ENCODE results near the gene GPC5. TPM values are rescaled to one million over a fixed set of nuclear protein-coding genes. Genes with fewer than 3 reads are reported as not detected.
A peak's percentile ranks its signal among the peaks of the same experiment; 100 is the strongest.

The GPC5 gene
- total and polyA plus RNA-seq, 2 of the 8 experiments (the other 6 are each of a cell fraction or from before 2014, with no cell fraction given): 0.20 to 0.39 TPM

DNA sequence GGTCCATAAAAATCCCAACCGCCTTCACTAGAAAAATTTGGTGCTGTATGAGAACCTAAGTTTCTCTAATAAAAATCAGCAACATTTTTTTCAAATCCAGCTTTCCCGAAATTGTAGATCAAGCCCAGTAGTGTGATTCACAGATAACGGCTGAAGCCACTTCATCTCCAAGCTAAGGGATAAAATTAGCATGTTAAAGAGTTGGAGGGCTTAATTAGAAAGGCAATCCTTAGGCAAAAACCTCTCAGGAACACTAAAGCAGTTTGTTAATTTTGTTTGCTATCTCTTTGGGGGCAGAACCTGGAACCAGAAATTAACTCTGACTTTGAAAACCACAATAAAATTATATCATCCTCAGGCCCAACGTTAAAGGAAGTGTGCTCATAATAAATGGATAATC lies 820.2 kb downstream of the GPC5 start (continued):
- TF ChIP-seq, protein P1, sequence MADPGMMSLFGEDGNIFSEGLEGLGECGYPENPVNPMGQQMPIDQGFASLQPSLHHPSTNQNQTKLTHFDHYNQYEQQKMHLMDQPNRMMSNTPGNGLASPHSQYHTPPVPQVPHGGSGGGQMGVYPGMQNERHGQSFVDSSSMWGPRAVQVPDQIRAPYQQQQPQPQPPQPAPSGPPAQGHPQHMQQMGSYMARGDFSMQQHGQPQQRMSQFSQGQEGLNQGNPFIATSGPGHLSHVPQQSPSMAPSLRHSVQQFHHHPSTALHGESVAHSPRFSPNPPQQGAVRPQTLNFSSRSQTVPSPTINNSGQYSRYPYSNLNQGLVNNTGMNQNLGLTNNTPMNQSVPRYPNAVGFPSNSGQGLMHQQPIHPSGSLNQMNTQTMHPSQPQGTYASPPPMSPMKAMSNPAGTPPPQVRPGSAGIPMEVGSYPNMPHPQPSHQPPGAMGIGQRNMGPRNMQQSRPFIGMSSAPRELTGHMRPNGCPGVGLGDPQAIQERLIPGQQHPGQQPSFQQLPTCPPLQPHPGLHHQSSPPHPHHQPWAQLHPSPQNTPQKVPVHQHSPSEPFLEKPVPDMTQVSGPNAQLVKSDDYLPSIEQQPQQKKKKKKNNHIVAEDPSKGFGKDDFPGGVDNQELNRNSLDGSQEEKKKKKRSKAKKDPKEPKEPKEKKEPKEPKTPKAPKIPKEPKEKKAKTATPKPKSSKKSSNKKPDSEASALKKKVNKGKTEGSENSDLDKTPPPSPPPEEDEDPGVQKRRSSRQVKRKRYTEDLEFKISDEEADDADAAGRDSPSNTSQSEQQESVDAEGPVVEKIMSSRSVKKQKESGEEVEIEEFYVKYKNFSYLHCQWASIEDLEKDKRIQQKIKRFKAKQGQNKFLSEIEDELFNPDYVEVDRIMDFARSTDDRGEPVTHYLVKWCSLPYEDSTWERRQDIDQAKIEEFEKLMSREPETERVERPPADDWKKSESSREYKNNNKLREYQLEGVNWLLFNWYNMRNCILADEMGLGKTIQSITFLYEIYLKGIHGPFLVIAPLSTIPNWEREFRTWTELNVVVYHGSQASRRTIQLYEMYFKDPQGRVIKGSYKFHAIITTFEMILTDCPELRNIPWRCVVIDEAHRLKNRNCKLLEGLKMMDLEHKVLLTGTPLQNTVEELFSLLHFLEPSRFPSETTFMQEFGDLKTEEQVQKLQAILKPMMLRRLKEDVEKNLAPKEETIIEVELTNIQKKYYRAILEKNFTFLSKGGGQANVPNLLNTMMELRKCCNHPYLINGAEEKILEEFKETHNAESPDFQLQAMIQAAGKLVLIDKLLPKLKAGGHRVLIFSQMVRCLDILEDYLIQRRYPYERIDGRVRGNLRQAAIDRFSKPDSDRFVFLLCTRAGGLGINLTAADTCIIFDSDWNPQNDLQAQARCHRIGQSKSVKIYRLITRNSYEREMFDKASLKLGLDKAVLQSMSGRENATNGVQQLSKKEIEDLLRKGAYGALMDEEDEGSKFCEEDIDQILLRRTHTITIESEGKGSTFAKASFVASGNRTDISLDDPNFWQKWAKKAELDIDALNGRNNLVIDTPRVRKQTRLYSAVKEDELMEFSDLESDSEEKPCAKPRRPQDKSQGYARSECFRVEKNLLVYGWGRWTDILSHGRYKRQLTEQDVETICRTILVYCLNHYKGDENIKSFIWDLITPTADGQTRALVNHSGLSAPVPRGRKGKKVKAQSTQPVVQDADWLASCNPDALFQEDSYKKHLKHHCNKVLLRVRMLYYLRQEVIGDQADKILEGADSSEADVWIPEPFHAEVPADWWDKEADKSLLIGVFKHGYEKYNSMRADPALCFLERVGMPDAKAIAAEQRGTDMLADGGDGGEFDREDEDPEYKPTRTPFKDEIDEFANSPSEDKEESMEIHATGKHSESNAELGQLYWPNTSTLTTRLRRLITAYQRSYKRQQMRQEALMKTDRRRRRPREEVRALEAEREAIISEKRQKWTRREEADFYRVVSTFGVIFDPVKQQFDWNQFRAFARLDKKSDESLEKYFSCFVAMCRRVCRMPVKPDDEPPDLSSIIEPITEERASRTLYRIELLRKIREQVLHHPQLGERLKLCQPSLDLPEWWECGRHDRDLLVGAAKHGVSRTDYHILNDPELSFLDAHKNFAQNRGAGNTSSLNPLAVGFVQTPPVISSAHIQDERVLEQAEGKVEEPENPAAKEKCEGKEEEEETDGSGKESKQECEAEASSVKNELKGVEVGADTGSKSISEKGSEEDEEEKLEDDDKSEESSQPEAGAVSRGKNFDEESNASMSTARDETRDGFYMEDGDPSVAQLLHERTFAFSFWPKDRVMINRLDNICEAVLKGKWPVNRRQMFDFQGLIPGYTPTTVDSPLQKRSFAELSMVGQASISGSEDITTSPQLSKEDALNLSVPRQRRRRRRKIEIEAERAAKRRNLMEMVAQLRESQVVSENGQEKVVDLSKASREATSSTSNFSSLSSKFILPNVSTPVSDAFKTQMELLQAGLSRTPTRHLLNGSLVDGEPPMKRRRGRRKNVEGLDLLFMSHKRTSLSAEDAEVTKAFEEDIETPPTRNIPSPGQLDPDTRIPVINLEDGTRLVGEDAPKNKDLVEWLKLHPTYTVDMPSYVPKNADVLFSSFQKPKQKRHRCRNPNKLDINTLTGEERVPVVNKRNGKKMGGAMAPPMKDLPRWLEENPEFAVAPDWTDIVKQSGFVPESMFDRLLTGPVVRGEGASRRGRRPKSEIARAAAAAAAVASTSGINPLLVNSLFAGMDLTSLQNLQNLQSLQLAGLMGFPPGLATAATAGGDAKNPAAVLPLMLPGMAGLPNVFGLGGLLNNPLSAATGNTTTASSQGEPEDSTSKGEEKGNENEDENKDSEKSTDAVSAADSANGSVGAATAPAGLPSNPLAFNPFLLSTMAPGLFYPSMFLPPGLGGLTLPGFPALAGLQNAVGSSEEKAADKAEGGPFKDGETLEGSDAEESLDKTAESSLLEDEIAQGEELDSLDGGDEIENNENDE (IDR thresholded peaks at IDR 0.05; ENCODE audit: insufficient replicate concordance, low read length): peak; percentile 44
- no peak for TF ChIP-seq BRCA1 (IDR thresholded peaks at IDR 0.05; ENCODE audit: low read depth, low read length)
- no peak for TF ChIP-seq HDAC2 (IDR thresholded peaks at IDR 0.05; ENCODE audit: borderline replicate concordance in 1 of 2, low read depth in 2 of 2, low read length in 2 of 2)

Measured in H1 (cell line).